Heart left ventricle (tissue), 13 donors: ENCODE data around the gene CDH13.

ENCODE experiments used
- CTCF ChIP-seq, 12 donors: fragments of 200-600 bp; sonication (generic) in 4 of 12; IDR thresholded peaks; one replicate each; pipeline versions ENCODE4 v1.5.0 to v1.8.0; 2018 to 2022; ENCODE audit warnings: antibody characterized with exemption in 12 of 12, mild to moderate bottlenecking in 5 of 12
- POLR2A ChIP-seq, 2 donors: fragments of 450-650 bp; IDR thresholded peaks; one replicate each; pipeline ENCODE4 v1.6.1; 2017; ENCODE audit warnings: antibody characterized with exemption in 2 of 2, mild to moderate bottlenecking in 2 of 2, moderate library complexity in 2 of 2
- donor health status: ischemic (EF 13 %, LVEDD 7.1; RV severe dilation, severe dysfunction).
- donor health status: DM: no; HTN: yes; CAD: no.
- donor health status: DM: no; HTN: no; CAD: no.
- donor health status: ischemic (EF 25% LVEDD 6.9; RV normal size, moderate dysfunction).
- donor health status: ischemic (EF 25% LVEDD 5.7; RV mildly dilated, moderate dysfunction).
- donor health status: ischemic (EF 35%, LVEDD 5.7; RV mildly dilated, moderate dysfunction).
- donor health status: nonischemic (EF 11% LVEDD 7.7; RV severe dilation, severe dysfunction).
- donor health status: DM: yes; HTN: yes; CAD: no.
- donor health status: PGD.
- donor health status: ischemic (EF 29% LVEDD 5.4; RV normal size, mild dysfunction).
- donor health status: nonischemic (EF 23%, LVEDD 6.1; RV moderate dilation, normal function).

GRCh38 chr16:82810077-82810476 is 183.3 kb downstream of the CDH13 start:
- TF ChIP-seq CTCF (IDR thresholded peaks at IDR 0.05) (no peak), POLR2A (IDR thresholded peaks at IDR 0.05) (no peak)
